Gastrocnemius medialis (tissue), 4 donors: Measurements from ENCODE around the gene DUSP12. TPM values are rescaled to one million over a fixed set of nuclear protein-coding genes. Genes with fewer than 3 reads are reported as not detected.

Source experiments
- ATAC-seq, 2 donors: fragments of 150-250 bp; one replicate each; pipeline ENCODE4 v1.9.1; 2016
- DNase-seq, 2 donors: peaks; one replicate each; pipeline ENCODE4 v3.0.0-alpha.2; 2019
- H3K27ac ChIP-seq, 4 donors: fragments of 200-600 bp; sonication (generic); 1 replicate in 1 of 4; 2 replicates in 3 of 4; pipeline ENCODE4 v1.5.1; 2016 to 2018; ENCODE audit warnings: mild to moderate bottlenecking in 2 of 4, moderate library complexity in 1 of 4
- H3K27me3 ChIP-seq, 3 donors: fragments of 200-600 bp; sonication (generic) in 2 of 3; 1 replicate in 1 of 3; 2 replicates in 2 of 3; pipeline versions ENCODE4 v1.5.1 to v1.6.0; 2016 to 2019; ENCODE audit warnings: mild to moderate bottlenecking in 1 of 3, moderate library complexity in 1 of 3
- H3K36me3 ChIP-seq, 2 donors: fragments of 200-600 bp; sonication (generic) in 1 of 2; one replicate each; pipeline ENCODE4 v1.5.1; 2017 to 2018
- H3K4me1 ChIP-seq, 2 donors: fragments of 200-600 bp; sonication (generic) in 1 of 2; one replicate each; pipeline ENCODE4 v1.5.1; 2016 to 2017; ENCODE audit warnings: mild to moderate bottlenecking in 2 of 2
- H3K4me3 ChIP-seq, 4 donors: fragments of 200-600 bp; sonication (generic) in 3 of 4; 1 replicate in 1 of 4; 2 replicates in 3 of 4; pipeline ENCODE4 v1.5.1; 2016 to 2019; ENCODE audit warnings: mild to moderate bottlenecking in 2 of 4
- H3K9me3 ChIP-seq, 3 donors: fragments of 200-600 bp; sonication (generic) in 2 of 3; 1 replicate in 1 of 3; 2 replicates in 2 of 3; pipeline ENCODE4 v1.5.1; 2016 to 2019
- CTCF ChIP-seq, 5 experiments: fragments of 450-650 bp in 3 of 5; fragments of 200-600 bp in 2 of 5; sonication (generic) in 2 of 5; IDR thresholded peaks in 4 of 5; conservative IDR thresholded peaks in 1 of 5; 1 replicate in 4 of 5; 2 replicates in 1 of 5; pipeline ENCODE4 v1.5.1; 2016 to 2019; ENCODE audit warnings: antibody characterized with exemption in 5 of 5, mild to moderate bottlenecking in 3 of 5, moderate library complexity in 3 of 5
- POLR2A ChIP-seq, 2 donors: fragments of 450-650 bp; IDR thresholded peaks; one replicate each; pipeline ENCODE4 v1.6.1; 2017; ENCODE audit warnings: antibody characterized with exemption in 2 of 2, mild to moderate bottlenecking in 2 of 2, moderate library complexity in 2 of 2
- in situ Hi-C, 4 donors: fragments of 200-750 bp; cut with MboI; loops; one replicate each; pipeline versions ENCODE4 v1.15.0 to v1.8.0; 2017; ENCODE audit warnings: low sequenced_read_pairs in 4 of 4
- intact Hi-C: fragments of 100-400 bp; cut with DNase I; formaldehyde crosslinking; loops from one replicate; pipeline ENCODE4 v1.15.1; 2023; ENCODE audit warnings: low total_unique reads
- total RNA-seq, 4 donors: library from RNA; depleted of rRNA; stranded (reverse); fragments of >200 nt; gene quantifications; one replicate each; pipeline versions ENCODE4 v1.1.0 to v1.2.3, GENCODE V29; 2016

DUSP12 gene
- total RNA-seq, 4 donors from 2014 or later, result 5.0 to 15.0 (median 10.0) TPM

DNA sequence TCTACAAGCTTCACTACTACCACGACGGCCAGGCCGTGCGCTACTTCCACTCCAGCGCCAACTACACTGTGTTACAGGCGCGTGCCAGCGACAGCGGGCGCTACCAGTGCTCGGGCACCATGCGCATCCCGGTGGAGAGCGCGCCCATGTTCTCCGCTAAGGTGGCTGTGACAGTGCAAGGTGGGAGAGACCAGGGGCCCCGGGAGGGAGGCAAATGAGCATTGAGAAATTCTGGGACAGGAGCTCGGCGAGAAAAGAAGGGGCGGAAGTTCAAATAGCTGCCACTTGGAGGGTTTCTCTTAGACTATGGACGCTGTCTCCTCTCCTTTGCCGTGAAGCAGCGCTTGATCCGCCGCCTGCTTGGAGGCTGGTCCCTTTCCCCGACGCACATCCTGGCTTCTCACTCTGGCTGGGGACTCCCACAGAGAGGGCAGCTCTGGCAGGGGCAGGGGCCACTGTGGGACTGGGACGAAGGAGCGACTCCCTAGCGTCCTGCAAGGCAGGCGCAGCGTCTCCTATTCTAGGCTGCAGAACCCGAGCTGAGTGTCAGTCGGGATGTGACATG, 23.6 kb upstream of the DUSP12 start:
- in situ Hi-C loops, result loop anchor here in 3 of 4 donors (25.0 kb wide), 2 partner anchors 114 to 514 kb away; partner anchors contain the start of genes APOA2 (in 2 of the 3), FCER1G (in 2 of the 3) and NDUFS2 (in 2 of the 3)
- TF ChIP-seq POLR2A (IDR thresholded peaks at IDR 0.05) (no peak), CTCF (IDR thresholded peaks at IDR 0.05 in 4 of 5, conservative IDR thresholded peaks at IDR 0.05 in 1 of 5) (peak in 2 of 5 experiments; percentile 4 to 17)
- Histone ChIP-seq H3K36me3 (no peaks in the 10 kb centered on the region), H3K4me1 (peaks cover 0 to 14% of the 10 kb centered on the region in 2 donors), H3K27me3 (peaks cover 10 to 39% (median 16%) of the 10 kb centered on the region in 3 donors), H3K4me3 (peak overlapping the region; percentile 71 to 88 (median 77)), H3K27ac (peak overlapping the region; percentile 58 to 72 (median 69)), H3K9me3 (no peaks in the 10 kb centered on the region)
- ATAC-seq, result peak; percentile 34 to 46
- intact Hi-C loops, result no loop called here
- no peak for DNase-seq

GRCh38 chr1:161726473-161727255, 22.9 kb upstream of the DUSP12 start:
- no peaks in the 10 kb centered on the region for H3K9me3 ChIP-seq
- H3K27me3 ChIP-seq, result peaks cover 10 to 39% (median 16%) of the 10 kb centered on the region in 3 donors
- intact Hi-C loops (no loop called here), in situ Hi-C loops (loop anchor here in 3 of 4 donors (25.0 kb wide), 2 partner anchors 114 to 514 kb away; partner anchors contain the start of genes APOA2 (in 2 of the 3), FCER1G (in 2 of the 3) and NDUFS2 (in 2 of the 3))
- peak in 1 of 5 experiments; percentile 17 for TF ChIP-seq CTCF (IDR thresholded peaks at IDR 0.05 in 4 of 5, conservative IDR thresholded peaks at IDR 0.05 in 1 of 5)
- peak; percentile 28 to 35 for TF ChIP-seq POLR2A (IDR thresholded peaks at IDR 0.05)
- peak; percentile 61 to 64 for DNase-seq
- ATAC-seq, result peak; percentile 76 to 79
- H3K4me3 ChIP-seq, result peak overlapping the region; percentile 71 to 88 (median 77)
- H3K36me3 ChIP-seq, result no peaks in the 10 kb centered on the region
- H3K4me1 ChIP-seq, result peaks cover 0 to 14% of the 10 kb centered on the region in 2 donors
- H3K27ac ChIP-seq, result peak overlapping the region; percentile 58 to 77 (median 70)

DNA sequence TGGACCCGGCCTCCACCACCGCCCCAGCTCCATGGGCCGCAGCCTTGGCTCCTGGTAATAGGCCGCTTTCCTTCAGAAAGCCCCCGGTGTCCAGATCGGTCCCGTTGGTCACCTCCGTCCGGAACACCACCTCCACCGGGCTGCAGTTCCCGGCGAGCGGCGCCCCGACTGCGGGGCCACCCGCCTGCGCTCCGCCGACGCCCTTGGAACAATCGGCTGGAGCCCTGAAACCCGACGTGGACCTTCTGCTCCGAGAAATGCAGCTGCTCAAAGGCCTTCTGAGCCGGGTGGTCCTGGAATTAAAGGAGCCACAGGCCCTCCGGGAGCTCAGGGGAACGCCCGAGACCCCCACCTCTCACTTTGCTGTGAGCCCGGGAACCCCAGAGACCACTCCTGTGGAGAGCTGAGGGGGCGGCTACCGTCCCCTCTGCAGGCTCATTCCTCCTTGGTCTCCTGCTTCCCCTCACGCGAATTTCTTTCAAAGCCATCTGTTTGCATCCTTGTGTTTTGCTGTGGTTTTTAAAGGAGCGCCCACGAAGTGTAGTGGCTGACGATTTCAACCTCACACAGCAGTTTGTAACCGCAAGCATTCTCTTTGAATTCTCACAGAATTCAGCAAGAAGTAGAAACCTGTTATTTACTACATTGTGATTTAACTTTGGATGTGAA, 22.2 kb upstream of the DUSP12 start:
- peak in 1 of 2 donors; percentile 13 for TF ChIP-seq POLR2A (IDR thresholded peaks at IDR 0.05)
- no peak for TF ChIP-seq CTCF (IDR thresholded peaks at IDR 0.05 in 4 of 5, conservative IDR thresholded peaks at IDR 0.05 in 1 of 5)
- in situ Hi-C loops, result loop anchor here in 3 of 4 donors (25.0 kb wide), 2 partner anchors 115 to 515 kb away; partner anchors contain the start of genes APOA2 (in 2 of the 3), FCER1G (in 2 of the 3) and NDUFS2 (in 2 of the 3)
- Histone ChIP-seq H3K27me3 (peaks cover 10 to 35% (median 15%) of the 10 kb centered on the region in 3 donors), H3K9me3 (no peaks in the 10 kb centered on the region), H3K36me3 (no peaks in the 10 kb centered on the region), H3K4me1 (peaks cover 0 to 14% of the 10 kb centered on the region in 2 donors), H3K27ac (peak overlapping the region; percentile 58 to 77 (median 70)), H3K4me3 (peak overlapping the region; percentile 71 to 88 (median 77))
- DNase-seq (no peak), ATAC-seq (peak in 1 of 2 donors; percentile 25)
- intact Hi-C loops, result no loop called here
